Measurements from ENCODE around the gene TSPAN9. TPM values are rescaled to one million over a fixed set of nuclear protein-coding genes. Genes with fewer than 3 reads are reported as not detected.

TSPAN9 gene
- polyA plus RNA-seq, 1 donor (not counting 4 experiments of a cell fraction or from before 2014, with no cell fraction given): 27.5 TPM

GRCh38 chr12:3040026-3040656, 37.0 kb upstream of the TSPAN9 start:
- FAIRE-seq: no peak
- no peak overlapping the region for H3K9ac ChIP-seq (ENCODE audit: control insufficient read depth, extremely low read depth, insufficient read depth, low read length)

GRCh38 chr12:3040663-3041544, 36.3 kb upstream of the TSPAN9 start:
- H3K4me2 ChIP-seq (ENCODE audit: control insufficient read depth, extremely low read depth, insufficient read depth, low read depth, low read length): no peak overlapping the region
- H3K4me3 ChIP-seq (ENCODE audit: control insufficient read depth in 2 of 3, extremely low read depth in 1 of 3, insufficient read depth in 2 of 3, low read depth in 1 of 3, low read length in 3 of 3): no peak overlapping the region
- no peak overlapping the region for H3K9ac ChIP-seq (ENCODE audit: control insufficient read depth, extremely low read depth, insufficient read depth, low read length)
- peaks cover 1 to 5% of the 10 kb centered on the region in 2 experiments for H3K36me3 ChIP-seq (ENCODE audit: control insufficient read depth in 2 of 2, extremely low read depth in 1 of 2, insufficient read depth in 2 of 2, low read length in 2 of 2)
- no peaks in the 10 kb centered on the region for H3K9me3 ChIP-seq (ENCODE audit: control insufficient read depth, low read depth, low read length)
- DNase-seq (ENCODE audit: low read depth, low spot score) (no peak), FAIRE-seq (no peak)
- no peaks in the 10 kb centered on the region for H4K20me1 ChIP-seq (ENCODE audit: control insufficient read depth, extremely low read depth, insufficient read depth, low read length)
- TF ChIP-seq EZH2 (IDR thresholded peaks at IDR 0.05; ENCODE audit: low read length) (no peak), CTCF (optimal IDR thresholded peaks at IDR 0.05 in 1 of 3, IDR thresholded peaks at IDR 0.05 in 1 of 3, conservative IDR thresholded peaks at IDR 0.05 in 1 of 3; ENCODE audit: extremely low read depth in 1 of 3, insufficient read depth in 2 of 3, low read length in 3 of 3) (no peak)
- no peaks in the 10 kb centered on the region for H3K27me3 ChIP-seq (ENCODE audit: control insufficient read depth, extremely low read depth, insufficient read depth, low read length)
- H3K79me2 ChIP-seq (ENCODE audit: control insufficient read depth, insufficient read depth, low read length): no peaks in the 10 kb centered on the region
- H3K9me1 ChIP-seq (ENCODE audit: control insufficient read depth, extremely low read depth, insufficient read depth, low read length): no peaks in the 10 kb centered on the region
- dilution Hi-C loops (cut with MboI; ENCODE audit: extremely low pct_ligation_motif_present, low sequenced_read_pairs): no loop called here
- H3K4me1 ChIP-seq (ENCODE audit: control insufficient read depth, extremely low read depth, insufficient read depth, low read length): no peaks in the 10 kb centered on the region
- no peak overlapping the region for H2AFZ ChIP-seq (ENCODE audit: control insufficient read depth, low read length)
- no peak overlapping the region for H3K27ac ChIP-seq (ENCODE audit: control insufficient read depth, insufficient read depth, low read length)

More at GRCh38 chr12:3040026-3040656, 37.0 kb upstream of the TSPAN9 start:
- no peak overlapping the region for H3K27ac ChIP-seq (ENCODE audit: control insufficient read depth, insufficient read depth, low read length)
- dilution Hi-C loops (cut with MboI; ENCODE audit: extremely low pct_ligation_motif_present, low sequenced_read_pairs): no loop called here
- H3K36me3 ChIP-seq (ENCODE audit: control insufficient read depth in 2 of 2, extremely low read depth in 1 of 2, insufficient read depth in 2 of 2, low read length in 2 of 2): peaks cover 1 to 5% of the 10 kb centered on the region in 2 experiments
- TF ChIP-seq EZH2 (IDR thresholded peaks at IDR 0.05; ENCODE audit: low read length) (no peak), CTCF (optimal IDR thresholded peaks at IDR 0.05 in 1 of 3, IDR thresholded peaks at IDR 0.05 in 1 of 3, conservative IDR thresholded peaks at IDR 0.05 in 1 of 3; ENCODE audit: extremely low read depth in 1 of 3, insufficient read depth in 2 of 3, low read length in 3 of 3) (no peak)
- no peaks in the 10 kb centered on the region for H3K9me3 ChIP-seq (ENCODE audit: control insufficient read depth, low read depth, low read length)
- no peaks in the 10 kb centered on the region for H3K27me3 ChIP-seq (ENCODE audit: control insufficient read depth, extremely low read depth, insufficient read depth, low read length)
- no peak overlapping the region for H2AFZ ChIP-seq (ENCODE audit: control insufficient read depth, low read length)
- no peaks in the 10 kb centered on the region for H4K20me1 ChIP-seq (ENCODE audit: control insufficient read depth, extremely low read depth, insufficient read depth, low read length)
- no peaks in the 10 kb centered on the region for H3K9me1 ChIP-seq (ENCODE audit: control insufficient read depth, extremely low read depth, insufficient read depth, low read length)
- no peaks in the 10 kb centered on the region for H3K79me2 ChIP-seq (ENCODE audit: control insufficient read depth, insufficient read depth, low read length)
- DNase-seq (ENCODE audit: low read depth, low spot score): no peak
- H3K4me3 ChIP-seq (ENCODE audit: control insufficient read depth in 2 of 3, extremely low read depth in 1 of 3, insufficient read depth in 2 of 3, low read depth in 1 of 3, low read length in 3 of 3): no peak overlapping the region
- no peak overlapping the region for H3K4me2 ChIP-seq (ENCODE audit: control insufficient read depth, extremely low read depth, insufficient read depth, low read depth, low read length)
- no peaks in the 10 kb centered on the region for H3K4me1 ChIP-seq (ENCODE audit: control insufficient read depth, extremely low read depth, insufficient read depth, low read length)
